ENCODE results near the gene CGNL1.

Gene CGNL1

DNA sequence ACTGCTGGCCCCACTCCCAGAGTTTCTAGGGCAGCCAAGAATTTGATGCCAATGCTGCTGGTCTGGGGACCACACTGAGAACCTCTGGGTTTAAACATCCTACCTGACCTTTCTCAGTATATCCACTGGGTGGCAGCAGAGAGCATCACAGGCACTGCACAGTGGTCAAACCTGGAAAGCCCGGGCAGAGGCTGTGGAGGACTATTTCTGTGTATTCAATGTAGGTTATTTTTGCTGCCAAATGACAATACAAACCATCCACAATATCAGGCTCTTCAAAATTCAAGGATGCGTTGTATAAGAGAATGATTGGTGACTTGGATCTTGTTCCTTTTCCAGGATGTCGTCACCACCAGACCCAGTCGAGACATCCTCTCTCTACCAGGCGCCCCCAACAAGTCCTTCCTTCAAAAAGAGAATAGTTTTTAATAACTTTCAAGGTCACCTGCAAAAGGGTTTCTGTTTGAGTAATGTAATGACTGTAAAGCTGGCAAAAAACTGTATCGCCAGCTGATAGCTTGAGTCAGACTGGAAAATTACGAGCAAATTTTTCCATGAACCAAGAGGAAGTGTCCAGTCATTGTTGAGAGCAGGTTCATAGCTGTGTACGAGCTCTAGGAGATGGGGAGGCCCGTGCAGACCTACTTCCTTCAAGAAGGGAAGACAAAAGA lies 184.9 kb downstream of the CGNL1 start:
- CTCF ChIA-PET: interaction anchor here (0.6 to 3.4 kb wide), 19 partner anchors 9 to 739 kb away, joined by 3 to 19 read pairs (median 4); no protein-coding TSS in a partner anchor
- DNase-seq (ENCODE audit: extremely low spot score): peak; percentile 72
- POLR2A ChIA-PET: no interaction called here
- peak; percentile 78 for TF ChIP-seq CTCF (IDR thresholded peaks at IDR 0.05; ENCODE audit: control extremely low read depth, extremely low read depth, low read depth, missing control alignments)

GRCh38 chr15:57562196-57562769 lies 186.0 kb downstream of the CGNL1 start:
- ChIA-PET POLR2A (no interaction called here), CTCF (interaction anchor here (3.4 kb wide), 1 partner anchor 508 kb away, joined by 12 read pairs; no protein-coding TSS in a partner anchor)
- no peak for DNase-seq (ENCODE audit: extremely low spot score)
- no peak for TF ChIP-seq CTCF (IDR thresholded peaks at IDR 0.05; ENCODE audit: control extremely low read depth, extremely low read depth, low read depth, missing control alignments)

GRCh38 chr15:57563416-57563815 lies 187.1 kb downstream of the CGNL1 start:
- ChIA-PET CTCF (interaction anchor here (0.7 to 1.3 kb wide), 2 partner anchors 14 to 21 kb away, joined by 3 read pairs; no protein-coding TSS in a partner anchor), POLR2A (no interaction called here)
- TF ChIP-seq CTCF (IDR thresholded peaks at IDR 0.05; ENCODE audit: control extremely low read depth, extremely low read depth, low read depth, missing control alignments): no peak
- DNase-seq (ENCODE audit: extremely low spot score): no peak

GRCh38 chr15:57565311-57565710 lies 189.0 kb downstream of the CGNL1 start:
- ChIA-PET POLR2A (no interaction called here), CTCF (interaction anchor here (0.9 to 2.0 kb wide), 6 partner anchors 9 to 295 kb away, joined by 3 to 5 read pairs (median 4); no protein-coding TSS in a partner anchor)
- no peak for DNase-seq (ENCODE audit: extremely low spot score)
- no peak for TF ChIP-seq CTCF (IDR thresholded peaks at IDR 0.05; ENCODE audit: control extremely low read depth, extremely low read depth, low read depth, missing control alignments)

DNA sequence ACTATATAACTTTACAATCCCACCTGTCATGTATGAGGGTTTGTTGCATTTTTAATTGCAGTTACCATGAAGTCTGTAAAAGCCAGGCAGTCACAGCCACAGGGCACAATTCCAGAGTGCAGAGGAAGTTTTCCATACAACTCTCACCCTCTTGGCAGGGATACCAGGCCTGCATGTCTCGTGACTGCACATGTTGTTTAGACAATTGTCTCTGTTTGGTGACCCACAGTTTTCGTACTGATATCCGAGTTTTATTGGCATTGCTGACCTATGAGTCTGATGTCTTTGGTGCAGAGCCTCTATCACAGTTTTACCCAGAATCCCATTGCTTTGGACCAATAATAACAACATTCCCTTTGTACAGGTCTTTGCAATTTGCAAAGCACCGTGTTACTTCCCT lies 190.5 kb downstream of the CGNL1 start:
- ChIA-PET POLR2A (no interaction called here), CTCF (interaction anchor here (0.9 kb wide), 1 partner anchor 20 kb away, joined by 3 read pairs; no protein-coding TSS in a partner anchor)
- no peak for TF ChIP-seq CTCF (IDR thresholded peaks at IDR 0.05; ENCODE audit: control extremely low read depth, extremely low read depth, low read depth, missing control alignments)
- no peak for DNase-seq (ENCODE audit: extremely low spot score)

- ChIA-PET POLR2A (no interaction called here), CTCF (interaction anchor here (0.6 to 0.9 kb wide), 2 partner anchors 19 to 197 kb away, joined by 3 read pairs; no protein-coding TSS in a partner anchor)
- TF ChIP-seq CTCF (IDR thresholded peaks at IDR 0.05; ENCODE audit: control extremely low read depth, extremely low read depth, low read depth, missing control alignments): no peak
- DNase-seq (ENCODE audit: extremely low spot score): no peak
Measured at GRCh38 chr15:57567891-57568290, 191.6 kb downstream of the CGNL1 start.
